HG03196 (cell line): ENCODE data around the gene TUNAR.

Source experiments
- ATAC-seq: cut with Tn5 transposase; IDR thresholded peaks from one replicate; pipeline ENCODE4 v1.9.1; 2021; ENCODE audit not compliant: unreplicated experiment

The TUNAR gene

GRCh38 chr14:95876761-95877538 lies at the start of gene TUNAR:
TUNAR (plus strand) TSS chr14:95876832.
- no peak for ATAC-seq

- no peak for ATAC-seq
These were observed 47.9 kb upstream of the TUNAR start for GRCh38 chr14:95828649-95829265.

GRCh38 chr14:95829321-95829720 lies 47.3 kb upstream of the TUNAR start:
- no peak for ATAC-seq

GRCh38 chr14:95830386-95830785 lies 46.2 kb upstream of the TUNAR start:
- no peak for ATAC-seq

- ATAC-seq: no peak
These were observed 45.6 kb upstream of the TUNAR start for GRCh38 chr14:95831041-95831440.

GRCh38 chr14:95831468-95831867 lies 45.2 kb upstream of the TUNAR start:
- ATAC-seq: no peak

- ATAC-seq: no peak
These were observed 44.6 kb upstream of the TUNAR start for GRCh38 chr14:95832012-95832411.

GRCh38 chr14:95833429-95833828 lies 43.2 kb upstream of the TUNAR start:
- ATAC-seq: no peak

- no peak for ATAC-seq
These were observed 42.1 kb upstream of the TUNAR start for GRCh38 chr14:95834496-95834895.

- no peak for ATAC-seq
These were observed 41.4 kb upstream of the TUNAR start for GRCh38 chr14:95835121-95835730.

GRCh38 chr14:95838862-95839261 lies 37.8 kb upstream of the TUNAR start:
- ATAC-seq: no peak

- ATAC-seq: no peak
These were observed 36.4 kb upstream of the TUNAR start for GRCh38 chr14:95840094-95840700.

- ATAC-seq: no peak
These were observed 35.0 kb upstream of the TUNAR start for GRCh38 chr14:95841668-95842067.

- ATAC-seq: no peak
These were observed 26.9 kb upstream of the TUNAR start for GRCh38 chr14:95849761-95850160.

GRCh38 chr14:95850429-95850828 lies 26.2 kb upstream of the TUNAR start:
- ATAC-seq: no peak

- no peak for ATAC-seq
These were observed 21.0 kb upstream of the TUNAR start for GRCh38 chr14:95855606-95856005.

- ATAC-seq: no peak
These were observed 19.4 kb upstream of the TUNAR start for GRCh38 chr14:95857275-95857674.

GRCh38 chr14:95858893-95859292 lies 17.7 kb upstream of the TUNAR start:
- ATAC-seq: no peak

GRCh38 chr14:95862243-95862642 lies 14.4 kb upstream of the TUNAR start:
- no peak for ATAC-seq

GRCh38 chr14:95863295-95863694 lies 13.3 kb upstream of the TUNAR start:
- no peak for ATAC-seq

GRCh38 chr14:95869776-95870175 lies 6.9 kb upstream of the TUNAR start:
- no peak for ATAC-seq

GRCh38 chr14:95870772-95871171 lies 5.9 kb upstream of the TUNAR start:
- ATAC-seq: no peak
